BJ (cell line): ENCODE results near the gene DEDD. TPM values are rescaled to one million over a fixed set of nuclear protein-coding genes. Genes with fewer than 3 reads are reported as not detected.

ENCODE experiments used
- CTCF ChIA-PET: fragments of 350-600 bp; formaldehyde crosslinking; extraction: SDS; loops from one replicate; lab custom pipeline; 2021; ENCODE audit warnings: antibody characterized with exemption, inconsistent platforms; lab: Yijun Ruan, JAX
- POLR2A ChIA-PET: fragments of 300-600 bp; sonication (Branson Sonifier 250); formaldehyde crosslinking; extraction: SDS; loops from one replicate; lab custom pipeline; 2021; ENCODE audit warnings: antibody characterized with exemption; lab: Charles Lee
- DNase-seq: peaks from one replicate; pipeline ENCODE4 v3.0.0-alpha.2; 2011; ENCODE audit warnings: low read depth
- H3K27me3 ChIP-seq: 2 replicates; pipeline ENCODE4 v1.6.0; 2011; ENCODE audit warnings: low read length; ENCODE audit not compliant: control insufficient read depth, insufficient read depth
- H3K36me3 ChIP-seq: 2 replicates; pipeline ENCODE4 v1.5.1; 2011; ENCODE audit warnings: low read length; ENCODE audit not compliant: control insufficient read depth, insufficient read depth
- H3K4me3 ChIP-seq: 2 replicates; pipeline ENCODE4 v1.5.1; 2011; ENCODE audit warnings: low read depth, mild to moderate bottlenecking, control low read depth, low read length
- polyA plus RNA-seq: library from polyadenylated mRNA; depleted of rRNA; stranded (reverse); fragments of >200 nt; gene quantifications from 2 replicates; pipeline ENCODE4 v1.2.3, GENCODE V29; 2011
- TF ChIP-seq, protein P1 (sequence below): IDR thresholded peaks from 2 replicates; pipeline ENCODE4 v1.5.1; 2011; ENCODE audit warnings: low read depth, mild to moderate bottlenecking, control low read depth, inconsistent platforms, low read length, moderate library complexity; ENCODE audit not compliant: insufficient read depth

The DEDD gene
- polyA plus RNA-seq, 1 experiment, result 74.0 TPM

DNA sequence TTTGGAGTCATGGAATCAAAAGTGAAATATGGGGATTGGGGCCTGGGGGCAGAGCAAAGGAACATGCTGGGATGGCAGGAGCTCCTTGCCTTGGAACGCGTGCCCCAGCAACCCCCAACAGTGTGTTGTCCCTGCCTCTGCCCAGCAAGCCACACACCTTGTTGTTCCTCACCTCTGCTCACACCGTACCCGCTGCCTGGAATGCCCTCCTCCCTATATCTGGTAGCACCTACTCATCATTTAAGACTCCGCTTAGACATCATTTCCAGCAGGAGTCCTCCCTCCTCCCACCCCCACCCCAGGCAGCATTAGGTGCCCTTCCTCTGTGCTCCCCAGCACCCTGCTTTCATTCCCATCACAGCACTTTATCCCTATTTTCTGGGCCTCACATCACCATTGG, 50.9 kb downstream of the DEDD start:
- H3K27me3 ChIP-seq, result no peaks in the 10 kb centered on the region
- CTCF ChIA-PET, result interaction anchor here (0.9 to 12.3 kb wide), 2 partner anchors 10 to 15 kb away, joined by 5 to 132 read pairs; partner anchors contain the start of gene KLHDC9
- H3K36me3 ChIP-seq, result no peaks in the 10 kb centered on the region
- POLR2A ChIA-PET, result interaction anchor here (0.5 kb wide), 1 partner anchor 120 kb away, joined by 4 read pairs; no protein-coding TSS in a partner anchor
- DNase-seq, result no peak
- no peak overlapping the region for H3K4me3 ChIP-seq
- TF ChIP-seq, protein P1, sequence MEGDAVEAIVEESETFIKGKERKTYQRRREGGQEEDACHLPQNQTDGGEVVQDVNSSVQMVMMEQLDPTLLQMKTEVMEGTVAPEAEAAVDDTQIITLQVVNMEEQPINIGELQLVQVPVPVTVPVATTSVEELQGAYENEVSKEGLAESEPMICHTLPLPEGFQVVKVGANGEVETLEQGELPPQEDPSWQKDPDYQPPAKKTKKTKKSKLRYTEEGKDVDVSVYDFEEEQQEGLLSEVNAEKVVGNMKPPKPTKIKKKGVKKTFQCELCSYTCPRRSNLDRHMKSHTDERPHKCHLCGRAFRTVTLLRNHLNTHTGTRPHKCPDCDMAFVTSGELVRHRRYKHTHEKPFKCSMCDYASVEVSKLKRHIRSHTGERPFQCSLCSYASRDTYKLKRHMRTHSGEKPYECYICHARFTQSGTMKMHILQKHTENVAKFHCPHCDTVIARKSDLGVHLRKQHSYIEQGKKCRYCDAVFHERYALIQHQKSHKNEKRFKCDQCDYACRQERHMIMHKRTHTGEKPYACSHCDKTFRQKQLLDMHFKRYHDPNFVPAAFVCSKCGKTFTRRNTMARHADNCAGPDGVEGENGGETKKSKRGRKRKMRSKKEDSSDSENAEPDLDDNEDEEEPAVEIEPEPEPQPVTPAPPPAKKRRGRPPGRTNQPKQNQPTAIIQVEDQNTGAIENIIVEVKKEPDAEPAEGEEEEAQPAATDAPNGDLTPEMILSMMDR, result no peak

DNA sequence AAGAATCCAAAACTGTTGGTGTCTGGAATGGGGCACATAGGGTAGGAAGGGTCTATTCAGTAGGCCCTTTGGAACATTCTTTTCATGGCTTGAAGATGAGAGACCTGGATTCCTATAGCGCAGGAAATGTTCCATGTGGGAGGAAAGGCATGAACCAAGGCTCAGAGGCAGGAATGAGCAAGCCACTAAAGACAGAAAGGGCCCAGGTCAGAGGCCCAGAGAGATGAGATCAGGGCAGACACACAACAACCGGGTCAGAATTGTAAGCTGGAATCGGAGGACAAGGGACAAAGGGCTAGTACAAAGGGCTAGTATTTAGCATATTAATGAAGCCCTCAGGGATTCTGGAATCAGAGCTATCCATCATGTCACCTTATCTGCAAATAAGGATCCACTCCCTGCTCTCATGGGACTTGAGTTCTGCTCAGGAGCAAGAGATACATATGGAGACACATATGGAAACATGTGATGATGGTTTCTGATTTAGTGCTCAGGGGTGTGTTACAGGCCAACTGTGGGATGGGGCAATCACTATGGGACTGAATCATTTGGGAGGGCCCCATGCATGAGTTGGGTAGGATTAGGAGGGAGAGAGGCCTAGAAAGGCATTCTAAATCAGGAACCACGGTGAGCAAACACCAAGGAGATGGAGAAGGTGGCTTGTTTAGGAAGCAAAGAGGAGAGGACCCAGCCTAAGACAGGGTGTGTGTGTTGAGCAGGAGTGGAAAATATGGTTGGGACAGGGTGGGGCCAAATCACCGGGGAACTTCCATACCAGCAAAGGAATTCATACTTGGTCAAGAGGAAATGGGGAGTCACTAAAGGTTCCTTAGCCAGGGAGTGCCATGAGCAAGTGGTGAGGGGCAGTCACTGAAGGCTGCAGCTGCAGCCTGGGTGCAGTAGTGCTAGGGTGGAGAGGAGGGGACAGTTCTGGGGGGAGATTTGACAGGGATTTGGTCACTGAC, 51.7 kb downstream of the DEDD start:
- TF ChIP-seq, protein P1, result no peak
- DNase-seq, result no peak
- ChIA-PET CTCF (interaction anchor here (0.7 to 12.3 kb wide), 4 partner anchors 9 to 90 kb away, joined by 3 to 132 read pairs (median 4); partner anchors contain the start of gene KLHDC9), POLR2A (interaction anchor here (0.5 kb wide), 1 partner anchor 121 kb away, joined by 4 read pairs; no protein-coding TSS in a partner anchor)
- H3K36me3 ChIP-seq, result no peaks in the 10 kb centered on the region
- H3K4me3 ChIP-seq, result no peak overlapping the region
- H3K27me3 ChIP-seq, result no peaks in the 10 kb centered on the region

DNA sequence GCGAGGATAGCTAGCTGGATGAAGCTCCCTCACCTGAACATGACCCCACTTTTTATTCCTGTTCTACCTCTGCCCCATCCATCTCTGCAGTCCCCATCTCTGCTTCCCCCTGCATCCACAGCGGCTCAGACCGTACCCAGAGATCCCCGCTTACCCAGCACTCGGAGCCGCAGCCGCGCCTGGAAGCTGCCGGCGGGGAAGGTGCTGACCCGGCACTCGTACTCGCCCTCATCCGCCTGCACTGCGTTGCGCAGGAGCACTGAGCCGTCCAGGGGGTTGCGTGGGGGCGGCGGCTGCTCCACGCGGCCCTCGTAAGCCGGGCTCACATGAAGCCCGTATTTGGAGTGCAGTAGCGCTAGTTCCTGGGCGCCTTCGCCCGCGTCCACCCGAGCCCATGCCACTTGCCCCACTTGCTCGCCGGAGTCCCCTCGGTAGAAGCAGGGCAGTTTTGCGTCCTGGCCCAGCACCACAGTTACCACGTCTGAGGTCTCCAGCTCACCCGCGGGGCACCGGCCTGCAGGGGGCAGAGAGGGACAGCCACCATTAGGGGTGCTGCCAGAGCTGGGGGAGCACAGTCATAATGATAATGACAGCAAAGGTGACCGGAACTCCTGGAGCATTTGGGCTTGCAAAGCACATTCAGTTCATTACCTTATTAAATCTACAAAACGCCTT, 52.9 kb downstream of the DEDD start:
- no peak for DNase-seq
- CTCF ChIA-PET, result interaction anchor here (0.7 to 12.3 kb wide), 4 partner anchors 10 to 89 kb away, joined by 3 to 132 read pairs (median 5); partner anchors contain the start of genes ARHGAP30 and KLHDC9
- no peak overlapping the region for H3K4me3 ChIP-seq
- POLR2A ChIA-PET, result no interaction called here
- no peaks in the 10 kb centered on the region for H3K36me3 ChIP-seq
- no peaks in the 10 kb centered on the region for H3K27me3 ChIP-seq
- TF ChIP-seq, protein P1, result no peak

DNA sequence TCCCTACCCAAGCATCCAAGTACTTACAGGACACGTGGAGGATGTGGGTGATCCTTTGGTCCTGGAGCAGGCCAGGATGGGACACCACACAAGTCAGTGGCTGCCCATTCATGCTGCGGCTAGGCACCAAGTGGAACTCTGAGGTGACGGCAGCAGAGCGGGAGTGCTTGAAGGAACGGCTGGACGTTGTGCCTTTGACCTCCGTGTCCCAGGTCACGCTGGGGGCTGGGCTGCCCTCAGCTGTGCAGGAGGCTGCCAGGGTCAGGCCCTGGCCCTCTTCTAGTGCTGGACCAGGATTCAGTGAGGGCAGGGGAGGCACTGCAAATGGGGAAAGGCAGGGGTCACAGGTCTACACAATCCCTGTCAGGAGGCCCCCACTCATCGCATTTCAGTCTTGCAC, 55.0 kb downstream of the DEDD start:
- Histone ChIP-seq H3K36me3 (no peaks in the 10 kb centered on the region), H3K27me3 (no peaks in the 10 kb centered on the region), H3K4me3 (no peak overlapping the region)
- POLR2A ChIA-PET, result no interaction called here
- DNase-seq, result no peak
- CTCF ChIA-PET, result interaction anchor here (12.3 kb wide), 1 partner anchor 19 kb away, joined by 132 read pairs; the partner anchor contains the start of gene KLHDC9
- TF ChIP-seq, protein P1, result no peak
